Colonic mucosa (tissue), 4 donors: ENCODE results near the gene DTX1. TPM values are rescaled to one million over a fixed set of nuclear protein-coding genes. Genes with fewer than 3 reads are reported as not detected.
A peak's percentile ranks its signal among the peaks of the same experiment; 100 is the strongest.
"Not testable (repeated sequence)": the region's sequence is repeated elsewhere in the genome, so short reads cannot be mapped to it uniquely, and the experiment has no call there.

Experiments
- DNase-seq: peaks from one replicate; pipeline ENCODE4 v3.0.0-alpha.2; 2020
- H3K27ac ChIP-seq: fragments of 200-600 bp; one replicate; pipeline ENCODE4 v1.8.0; 2021
- H3K27me3 ChIP-seq: fragments of 200-600 bp; one replicate; pipeline ENCODE4 v1.8.0; 2021
- H3K36me3 ChIP-seq: fragments of 200-600 bp; one replicate; pipeline ENCODE4 v1.8.0; 2021
- H3K4me1 ChIP-seq: fragments of 200-600 bp; one replicate; pipeline ENCODE4 v1.8.0; 2021; ENCODE audit warnings: mild to moderate bottlenecking
- H3K4me3 ChIP-seq: fragments of 200-600 bp; one replicate; pipeline ENCODE4 v1.8.0; 2021
- H3K9ac ChIP-seq, 2 donors: one replicate each; pipeline ENCODE4 v1.7.0; 2013; ENCODE audit warnings: control low read depth in 2 of 2, low read depth in 2 of 2, low read length in 2 of 2
- H3K9me3 ChIP-seq: fragments of 200-600 bp; one replicate; pipeline ENCODE4 v1.8.0; 2021
- CTCF ChIP-seq: fragments of 200-600 bp; IDR thresholded peaks from one replicate; pipeline ENCODE4 v1.8.0; 2022; ENCODE audit warnings: antibody characterized with exemption, mild to moderate bottlenecking
- intact Hi-C: fragments of 100-400 bp; cut with DNase I; formaldehyde crosslinking; loops from one replicate; pipeline ENCODE4 v1.14.1; 2022
- total RNA-seq, 2 donors: library from RNA; stranded (reverse); fragmentation: NEBNext Ultra II Directional in 1 of 2; extraction: Animal tissue kit (Norgen Biotek cat#: 25700) in 1 of 2; gene quantifications; one replicate each; pipeline ENCODE4 v1.2.1, GENCODE V29; 2021
- donor health status: healthy.
- donor health status: DM: no; HTN: no; CAD: no.
- donor health status: DM: no; HTN: no; CAD: no.

Gene DTX1
- total RNA-seq, 2 donors from 2014 or later = 0.82 to 1.3 TPM

DNA sequence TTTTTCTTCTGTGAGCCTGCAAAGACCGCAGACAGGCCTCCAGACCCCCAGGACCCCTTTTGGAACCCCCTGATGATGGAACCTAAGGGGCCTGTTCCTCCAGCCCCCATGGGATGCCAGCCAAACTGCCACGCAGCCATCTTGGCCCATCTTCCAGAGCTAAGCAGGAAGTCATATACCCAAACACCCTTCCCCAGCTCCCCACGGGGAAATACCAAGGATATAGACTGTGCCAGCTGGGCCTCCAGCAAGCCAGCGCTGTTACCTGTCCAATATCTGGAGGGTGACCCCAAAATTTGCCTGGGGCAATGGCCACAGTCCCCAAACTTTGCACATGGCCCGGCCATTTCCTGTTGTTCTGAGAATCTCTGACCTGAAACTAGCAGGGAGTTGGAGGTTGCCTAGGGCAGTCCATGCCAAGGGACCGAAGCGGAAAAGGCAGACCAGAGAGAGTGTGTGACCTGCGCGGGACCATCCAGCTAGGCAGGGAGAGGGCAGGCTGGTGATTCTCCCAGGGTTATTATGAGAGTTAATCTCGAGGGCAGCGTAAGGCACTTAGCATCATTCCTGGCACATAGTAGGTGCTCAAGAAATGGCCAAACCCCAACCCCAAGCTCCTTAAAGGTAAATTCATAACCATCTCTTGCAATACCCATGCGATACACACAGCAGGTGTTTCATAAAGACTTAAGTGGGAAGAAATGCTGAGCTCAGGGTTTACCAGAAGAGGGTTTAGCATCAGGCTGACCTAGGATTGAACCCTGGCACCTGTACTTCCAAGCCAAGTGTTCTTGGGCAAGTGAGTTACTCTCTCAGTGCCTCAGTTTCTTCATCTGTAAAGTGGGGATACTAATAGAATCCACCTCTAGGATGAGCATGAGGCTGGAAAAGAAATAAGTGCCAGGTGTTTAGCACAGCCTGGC is 81.6 kb downstream of the DTX1 start:
- no peak overlapping the region for H3K27ac ChIP-seq
- intact Hi-C loops = no loop called here
- no peaks in the 10 kb centered on the region for H3K27me3 ChIP-seq
- TF ChIP-seq CTCF = no peak
- H3K4me1 ChIP-seq = peaks cover 7% of the 10 kb centered on the region
- no peak overlapping the region for H3K9ac ChIP-seq
- no peak for DNase-seq
- H3K4me3 ChIP-seq = no peak overlapping the region
- no peaks in the 10 kb centered on the region for H3K9me3 ChIP-seq
- no peaks in the 10 kb centered on the region for H3K36me3 ChIP-seq

DNA sequence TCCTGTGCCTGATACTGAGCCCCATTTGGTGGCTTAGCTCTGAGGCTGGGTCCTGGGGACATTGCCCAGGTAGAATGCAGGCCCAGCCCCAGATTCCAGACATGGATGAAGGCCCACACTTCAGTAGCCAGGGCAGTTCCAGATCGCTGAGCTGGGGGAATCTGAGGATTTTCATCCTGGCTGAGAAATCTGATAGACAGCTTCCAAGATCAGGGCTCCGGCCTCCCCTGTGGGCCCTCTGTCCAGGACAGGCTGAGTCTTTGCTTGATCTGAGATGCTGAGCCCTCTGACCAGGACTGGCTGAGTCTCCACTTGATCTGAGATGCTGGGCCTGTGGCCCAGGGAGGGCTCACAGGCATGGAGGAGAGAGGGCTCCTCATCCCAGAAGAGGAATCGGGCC is 82.3 kb downstream of the DTX1 start:
- no peak for TF ChIP-seq CTCF
- intact Hi-C loops = no loop called here
- Histone ChIP-seq H3K9ac (no peak overlapping the region), H3K9me3 (no peaks in the 10 kb centered on the region), H3K4me1 (peaks cover 7% of the 10 kb centered on the region), H3K36me3 (no peaks in the 10 kb centered on the region), H3K27ac (no peak overlapping the region), H3K27me3 (no peaks in the 10 kb centered on the region), H3K4me3 (no peak overlapping the region)
- no peak for DNase-seq

DNA sequence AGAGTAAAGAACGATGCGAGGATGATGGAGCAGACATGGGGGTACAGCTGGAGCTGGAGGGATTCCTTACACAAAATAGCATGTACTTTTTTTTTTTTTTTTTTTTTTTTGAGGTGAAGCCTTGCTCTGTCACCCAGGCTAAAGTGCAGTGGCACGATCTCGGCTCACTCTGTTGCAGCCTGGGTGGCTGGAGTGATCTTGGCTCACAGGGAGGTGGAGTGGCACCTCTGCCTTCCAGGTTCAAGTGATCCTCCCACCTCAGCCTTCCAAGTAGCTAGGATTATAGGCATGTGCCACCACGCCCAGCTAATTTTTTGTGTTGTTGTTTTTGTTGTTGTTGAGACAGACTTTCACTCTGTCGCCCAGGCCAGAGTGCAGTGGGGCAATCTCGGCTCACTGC is 84.2 kb downstream of the DTX1 start:
- H3K36me3 ChIP-seq = no peaks in the 10 kb centered on the region
- intact Hi-C loops = no loop called here
- no peak overlapping the region for H3K27ac ChIP-seq
- peaks cover 7% of the 10 kb centered on the region for H3K4me1 ChIP-seq
- H3K9me3 ChIP-seq = no peaks in the 10 kb centered on the region
- TF ChIP-seq CTCF = no peak
- H3K9ac ChIP-seq = no peak overlapping the region
- no peak for DNase-seq
- no peak overlapping the region for H3K4me3 ChIP-seq
- no peaks in the 10 kb centered on the region for H3K27me3 ChIP-seq

GRCh38 chr12:113141716-113142115 is 85.2 kb downstream of the DTX1 start:
- DNase-seq, H3K4me1 ChIP-seq, H3K27me3 ChIP-seq, H3K9me3 ChIP-seq, intact Hi-C loops, H3K4me3 ChIP-seq, H3K36me3 ChIP-seq: not testable (repeated sequence)
- Histone ChIP-seq H3K9ac (peak overlapping the region in 1 of 2 donors; percentile 46), H3K27ac (peak overlapping the region; percentile 53)

DNA sequence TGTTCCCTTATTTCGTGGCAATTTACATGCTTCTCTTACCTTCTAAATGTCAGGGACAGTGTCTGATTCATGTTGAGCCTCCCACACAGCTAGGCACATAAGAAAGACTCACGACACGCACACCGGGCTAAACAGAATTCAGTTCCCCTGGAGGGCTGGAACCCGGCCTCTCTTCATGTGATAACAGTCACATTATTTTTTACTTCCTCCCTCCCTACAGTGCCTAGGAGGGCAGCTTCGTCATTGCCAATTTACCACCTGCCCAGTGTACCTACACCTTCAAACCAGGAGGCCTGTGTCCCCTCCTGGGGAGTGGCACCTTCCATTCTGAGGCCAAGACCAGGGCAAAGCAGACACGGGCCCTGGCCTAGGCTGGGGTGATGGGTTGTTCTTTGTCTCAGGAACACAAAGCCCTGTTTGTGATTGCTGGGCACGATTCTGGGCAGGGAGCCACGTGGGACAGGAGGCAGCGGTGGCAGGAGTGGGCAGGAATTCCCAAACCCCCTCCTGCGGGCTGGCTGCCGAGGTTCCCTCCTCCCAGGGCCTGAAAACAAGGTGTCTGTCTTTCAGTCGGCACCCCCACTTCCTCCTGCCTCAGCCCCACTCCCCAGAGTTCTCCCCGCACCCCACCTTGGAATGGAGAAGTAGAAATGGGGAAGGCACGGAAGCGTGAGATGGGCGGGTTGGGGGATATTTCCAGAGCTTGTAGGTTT is 85.8 kb downstream of the DTX1 start:
- Histone ChIP-seq H3K36me3 (no peaks in the 10 kb centered on the region), H3K9ac (peak overlapping the region in 1 of 2 donors; percentile 46), H3K9me3 (no peaks in the 10 kb centered on the region), H3K27ac (peak overlapping the region; percentile 53), H3K4me3 (no peak overlapping the region), H3K27me3 (no peaks in the 10 kb centered on the region), H3K4me1 (no peaks in the 10 kb centered on the region)
- no peak for TF ChIP-seq CTCF
- DNase-seq = peak; percentile 70
- intact Hi-C loops = no loop called here
